Measurements from ENCODE around the gene ASTN2.

DNA sequence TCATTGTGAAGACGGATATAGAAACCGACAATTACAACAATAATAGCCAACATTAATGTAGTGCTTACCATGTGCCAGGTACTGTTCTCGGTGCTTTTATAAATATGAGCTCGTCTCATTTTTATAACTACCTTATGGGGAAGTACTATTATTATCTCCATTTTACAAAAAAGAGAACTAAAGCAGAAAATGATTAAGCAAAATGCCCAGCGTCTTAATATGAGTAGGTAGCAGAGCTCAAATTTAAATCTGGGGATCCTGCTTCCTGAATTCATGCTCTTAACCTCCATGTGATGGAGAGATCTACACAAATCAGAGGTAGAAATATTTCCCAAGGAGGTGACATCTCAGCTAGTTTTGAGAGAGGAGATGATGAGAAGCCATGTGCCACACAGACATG, 470.9 kb downstream of the ASTN2 start:
- TF ChIP-seq, protein P1, sequence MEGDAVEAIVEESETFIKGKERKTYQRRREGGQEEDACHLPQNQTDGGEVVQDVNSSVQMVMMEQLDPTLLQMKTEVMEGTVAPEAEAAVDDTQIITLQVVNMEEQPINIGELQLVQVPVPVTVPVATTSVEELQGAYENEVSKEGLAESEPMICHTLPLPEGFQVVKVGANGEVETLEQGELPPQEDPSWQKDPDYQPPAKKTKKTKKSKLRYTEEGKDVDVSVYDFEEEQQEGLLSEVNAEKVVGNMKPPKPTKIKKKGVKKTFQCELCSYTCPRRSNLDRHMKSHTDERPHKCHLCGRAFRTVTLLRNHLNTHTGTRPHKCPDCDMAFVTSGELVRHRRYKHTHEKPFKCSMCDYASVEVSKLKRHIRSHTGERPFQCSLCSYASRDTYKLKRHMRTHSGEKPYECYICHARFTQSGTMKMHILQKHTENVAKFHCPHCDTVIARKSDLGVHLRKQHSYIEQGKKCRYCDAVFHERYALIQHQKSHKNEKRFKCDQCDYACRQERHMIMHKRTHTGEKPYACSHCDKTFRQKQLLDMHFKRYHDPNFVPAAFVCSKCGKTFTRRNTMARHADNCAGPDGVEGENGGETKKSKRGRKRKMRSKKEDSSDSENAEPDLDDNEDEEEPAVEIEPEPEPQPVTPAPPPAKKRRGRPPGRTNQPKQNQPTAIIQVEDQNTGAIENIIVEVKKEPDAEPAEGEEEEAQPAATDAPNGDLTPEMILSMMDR (IDR thresholded peaks at IDR 0.05; ENCODE audit: low read depth, low read length, missing input control) = no peak
- TF ChIP-seq, protein P2, sequence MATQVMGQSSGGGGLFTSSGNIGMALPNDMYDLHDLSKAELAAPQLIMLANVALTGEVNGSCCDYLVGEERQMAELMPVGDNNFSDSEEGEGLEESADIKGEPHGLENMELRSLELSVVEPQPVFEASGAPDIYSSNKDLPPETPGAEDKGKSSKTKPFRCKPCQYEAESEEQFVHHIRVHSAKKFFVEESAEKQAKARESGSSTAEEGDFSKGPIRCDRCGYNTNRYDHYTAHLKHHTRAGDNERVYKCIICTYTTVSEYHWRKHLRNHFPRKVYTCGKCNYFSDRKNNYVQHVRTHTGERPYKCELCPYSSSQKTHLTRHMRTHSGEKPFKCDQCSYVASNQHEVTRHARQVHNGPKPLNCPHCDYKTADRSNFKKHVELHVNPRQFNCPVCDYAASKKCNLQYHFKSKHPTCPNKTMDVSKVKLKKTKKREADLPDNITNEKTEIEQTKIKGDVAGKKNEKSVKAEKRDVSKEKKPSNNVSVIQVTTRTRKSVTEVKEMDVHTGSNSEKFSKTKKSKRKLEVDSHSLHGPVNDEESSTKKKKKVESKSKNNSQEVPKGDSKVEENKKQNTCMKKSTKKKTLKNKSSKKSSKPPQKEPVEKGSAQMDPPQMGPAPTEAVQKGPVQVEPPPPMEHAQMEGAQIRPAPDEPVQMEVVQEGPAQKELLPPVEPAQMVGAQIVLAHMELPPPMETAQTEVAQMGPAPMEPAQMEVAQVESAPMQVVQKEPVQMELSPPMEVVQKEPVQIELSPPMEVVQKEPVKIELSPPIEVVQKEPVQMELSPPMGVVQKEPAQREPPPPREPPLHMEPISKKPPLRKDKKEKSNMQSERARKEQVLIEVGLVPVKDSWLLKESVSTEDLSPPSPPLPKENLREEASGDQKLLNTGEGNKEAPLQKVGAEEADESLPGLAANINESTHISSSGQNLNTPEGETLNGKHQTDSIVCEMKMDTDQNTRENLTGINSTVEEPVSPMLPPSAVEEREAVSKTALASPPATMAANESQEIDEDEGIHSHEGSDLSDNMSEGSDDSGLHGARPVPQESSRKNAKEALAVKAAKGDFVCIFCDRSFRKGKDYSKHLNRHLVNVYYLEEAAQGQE (IDR thresholded peaks at IDR 0.05) = no peak
- TF ChIP-seq HNF4G (IDR thresholded peaks at IDR 0.05) (no peak), YY1 (IDR thresholded peaks at IDR 0.05) (no peak), SP1 (IDR thresholded peaks at IDR 0.05) (no peak), FOXA2 (IDR thresholded peaks at IDR 0.05) (no peak), HNF4A (conservative IDR thresholded peaks at IDR 0.05) (no peak), TAF1 (conservative IDR thresholded peaks at IDR 0.05) (no peak), JUND (IDR thresholded peaks at IDR 0.05) (no peak), RAD21 (IDR thresholded peaks at IDR 0.05) (no peak), GABPA (IDR thresholded peaks at IDR 0.05 in 1 of 2, conservative IDR thresholded peaks at IDR 0.05 in 1 of 2) (no peak)
- TF ChIP-seq, protein P3, sequence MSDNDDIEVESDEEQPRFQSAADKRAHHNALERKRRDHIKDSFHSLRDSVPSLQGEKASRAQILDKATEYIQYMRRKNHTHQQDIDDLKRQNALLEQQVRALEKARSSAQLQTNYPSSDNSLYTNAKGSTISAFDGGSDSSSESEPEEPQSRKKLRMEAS (IDR thresholded peaks at IDR 0.05) = no peak
- TF ChIP-seq, protein P4, sequence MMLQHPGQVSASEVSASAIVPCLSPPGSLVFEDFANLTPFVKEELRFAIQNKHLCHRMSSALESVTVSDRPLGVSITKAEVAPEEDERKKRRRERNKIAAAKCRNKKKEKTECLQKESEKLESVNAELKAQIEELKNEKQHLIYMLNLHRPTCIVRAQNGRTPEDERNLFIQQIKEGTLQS (IDR thresholded peaks at IDR 0.05) = no peak

All from liver (tissue), 3 donors.